GM23338 (cell line): ENCODE results near the gene MARCHF10. TPM values are rescaled to one million over a fixed set of nuclear protein-coding genes. Genes with fewer than 3 reads are reported as not detected.

ENCODE experiments used
- ATAC-seq: fragments of 200-7000 bp; cut with Tn5 transposase; 3 replicates; pipeline ENCODE4 v1.9.1; 2020
- DNase-seq: peaks from one replicate; pipeline ENCODE4 v3.0.0-alpha.2; 2015; ENCODE audit warnings: low spot score
- H2AFZ ChIP-seq: fragments of 200-600 bp; sonication (generic); 2 replicates; pipeline ENCODE4 v1.8.0; 2016; ENCODE audit warnings: antibody characterized with exemption, mild to moderate bottlenecking, moderate library complexity
- H3F3A ChIP-seq: fragments of 200-600 bp; sonication (generic); replicated peaks from 2 replicates; pipeline ENCODE4 v1.8.0; 2017; ENCODE audit warnings: antibody characterized with exemption, mixed run types, low read depth
- H3K27ac ChIP-seq: fragments of 200-600 bp; sonication (generic); 2 replicates; pipeline ENCODE4 v1.6.1; 2016; ENCODE audit warnings: low read depth
- H3K27me3 ChIP-seq: fragments of 200-600 bp; sonication (generic); 2 replicates; pipeline ENCODE4 v1.8.0; 2016; ENCODE audit warnings: mild to moderate bottlenecking, mixed run types, moderate library complexity; ENCODE audit not compliant: insufficient read depth
- H3K36me3 ChIP-seq: fragments of 200-600 bp; sonication (generic); 2 replicates; pipeline ENCODE4 v1.8.0; 2016; ENCODE audit warnings: mild to moderate bottlenecking; ENCODE audit not compliant: insufficient read depth
- H3K4me1 ChIP-seq: fragments of 200-600 bp; sonication (generic); 2 replicates; pipeline ENCODE4 v1.8.0; 2016; ENCODE audit warnings: mild to moderate bottlenecking, moderate library complexity; ENCODE audit not compliant: insufficient read depth
- H3K4me2 ChIP-seq: fragments of 200-600 bp; sonication (generic); 2 replicates; pipeline ENCODE4 v1.7.1; 2017; ENCODE audit warnings: mixed run types
- H3K4me3 ChIP-seq: fragments of 200-600 bp; sonication (generic); 2 replicates; pipeline ENCODE4 v1.6.1; 2016; ENCODE audit warnings: mixed run types
- H3K79me2 ChIP-seq: fragments of 200-600 bp; sonication (generic); replicated peaks from 2 replicates; pipeline ENCODE4 v1.8.0; 2017; ENCODE audit warnings: mild to moderate bottlenecking; ENCODE audit not compliant: insufficient read depth
- H3K9me2 ChIP-seq: fragments of 200-600 bp; sonication (generic); 2 replicates; pipeline ENCODE4 v1.8.0; 2017; ENCODE audit not compliant: insufficient read depth
- H4K20me1 ChIP-seq: fragments of 200-600 bp; sonication (generic); replicated peaks from 2 replicates; pipeline ENCODE4 v1.8.0; 2017; ENCODE audit warnings: mild to moderate bottlenecking; ENCODE audit not compliant: insufficient read depth
- H3K27ac Mint-ChIP-seq: 2 replicates; pipeline ENCODE4 v1.8.0; 2020; ENCODE audit warnings: inconsistent platforms, mild to moderate bottlenecking, moderate library complexity, mixed read lengths
- H3K27me3 Mint-ChIP-seq: 3 replicates; pipeline ENCODE4 v1.8.0; 2022; ENCODE audit warnings: low read depth, mild to moderate bottlenecking, moderate library complexity, mixed read lengths, inconsistent platforms; ENCODE audit not compliant: insufficient read depth, poor library complexity
- H3K36me3 Mint-ChIP-seq: 3 replicates; pipeline ENCODE4 v1.8.0; 2021; ENCODE audit warnings: low read depth, mild to moderate bottlenecking, inconsistent platforms, moderate library complexity, mixed read lengths
- H3K4me1 Mint-ChIP-seq: 3 replicates; pipeline ENCODE4 v1.8.0; 2020; ENCODE audit warnings: mild to moderate bottlenecking, inconsistent platforms, mixed read lengths
- H3K4me3 Mint-ChIP-seq: 3 replicates; pipeline ENCODE4 v1.8.0; 2021; ENCODE audit warnings: moderate library complexity, mild to moderate bottlenecking, inconsistent platforms, mixed read lengths
- H3K9me3 Mint-ChIP-seq: 3 replicates; pipeline ENCODE4 v1.8.0; 2020; ENCODE audit warnings: moderate library complexity, mild to moderate bottlenecking, inconsistent platforms, mixed read lengths
- NANOG ChIP-seq: IDR thresholded peaks from 2 replicates; pipeline ENCODE4 v1.6.1; 2016; ENCODE audit warnings: antibody characterized with exemption, borderline replicate concordance
- POLR2AphosphoS5 ChIP-seq: IDR thresholded peaks from 2 replicates; pipeline ENCODE4 v1.6.1; 2016; ENCODE audit warnings: antibody characterized with exemption, low read depth
- STAT1 ChIP-seq: IDR thresholded peaks from one replicate; pipeline ENCODE4 v1.6.1; 2016; ENCODE audit warnings: antibody characterized with exemption; ENCODE audit not compliant: unreplicated experiment
- ZNF331 ChIP-seq: fragments of 250-450 bp; sonication (Bioruptor Pico); IDR thresholded peaks from 2 replicates; pipeline ENCODE4 v1.5.0; 2020; ENCODE audit warnings: low read depth, mild to moderate bottlenecking, moderate library complexity
- polyA plus RNA-seq: library from polyadenylated mRNA; unstranded; fragments of >200 nt; fragmentation: Nextera tagmentation; extraction: Ambion mirVana; gene quantifications from 2 replicates; pipeline ENCODE4 v1.2.1, GENCODE V29; 2016
- total RNA-seq: library from RNA; depleted of rRNA; stranded (reverse); fragments of >200 nt; shearing (Covaris generic); gene quantifications from 2 replicates; pipeline ENCODE4 v1.2.3, GENCODE V29; 2014
- TF ChIP-seq, protein P1 (sequence below): IDR thresholded peaks from one replicate; pipeline ENCODE4 v1.6.1; 2018; ENCODE audit warnings: antibody characterized with exemption; ENCODE audit not compliant: unreplicated experiment
- TF ChIP-seq, protein P2 (sequence below): IDR thresholded peaks from 2 replicates; pipeline ENCODE4 v1.6.1; 2016; ENCODE audit warnings: antibody characterized with exemption
- TF ChIP-seq, protein P3 (sequence below): fragments of 250-450 bp; sonication (Bioruptor Pico); IDR thresholded peaks from 2 replicates; pipeline ENCODE4 v1.5.0; 2020; ENCODE audit warnings: mild to moderate bottlenecking, moderate library complexity

MARCHF10 gene
- total and polyA plus RNA-seq, 2 experiments from 2014 or later = 0.50 TPM; not detected in 1

DNA sequence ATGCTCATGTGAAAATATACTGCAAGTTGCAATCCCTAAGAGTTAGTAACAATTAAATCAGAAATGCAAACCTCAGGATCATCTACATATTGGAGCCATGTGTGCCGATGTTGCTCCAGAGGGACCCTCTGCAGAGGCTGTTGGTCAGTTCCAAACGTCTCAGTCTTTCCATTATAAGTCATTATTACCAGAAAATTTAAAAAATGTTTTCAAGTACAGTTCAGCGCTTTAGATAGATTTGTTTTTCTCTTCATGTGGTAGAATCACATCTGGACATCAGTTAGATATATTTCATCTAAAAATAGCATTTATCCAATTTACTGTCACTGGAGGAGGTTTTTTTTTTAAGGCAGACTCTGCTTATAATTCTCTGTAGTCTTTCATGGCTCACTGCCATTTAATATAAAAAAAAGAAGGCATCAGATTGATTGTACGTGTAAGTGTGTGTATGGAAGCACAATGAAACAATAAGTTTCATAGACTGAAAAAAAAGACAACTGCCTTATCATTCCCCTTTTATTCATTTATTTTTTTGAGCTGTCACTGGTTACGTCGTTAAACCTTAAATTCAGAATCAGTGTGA, 46.1 kb upstream of the MARCHF10 start:
- H3K27ac Mint-ChIP-seq = no peak overlapping the region
- Histone ChIP-seq H3K79me2 (no peaks in the 10 kb centered on the region), H3K27ac (no peak overlapping the region), H3K4me3 (no peak overlapping the region), H4K20me1 (no peaks in the 10 kb centered on the region), H3K9me2 (no peaks in the 10 kb centered on the region), H3K4me2 (no peak overlapping the region), H3K36me3 (no peaks in the 10 kb centered on the region), H2AFZ (peak overlapping the region; percentile 43; the same call in 1 of the 2 replicates), H3K4me1 (no peaks in the 10 kb centered on the region), H3F3A (no peaks in the 10 kb centered on the region), H3K27me3 (no peaks in the 10 kb centered on the region)
- H3K4me1 Mint-ChIP-seq = no peaks in the 10 kb centered on the region
- no peak for TF ChIP-seq ZNF331 (CRISPR knock-in tag)
- TF ChIP-seq, protein P1, sequence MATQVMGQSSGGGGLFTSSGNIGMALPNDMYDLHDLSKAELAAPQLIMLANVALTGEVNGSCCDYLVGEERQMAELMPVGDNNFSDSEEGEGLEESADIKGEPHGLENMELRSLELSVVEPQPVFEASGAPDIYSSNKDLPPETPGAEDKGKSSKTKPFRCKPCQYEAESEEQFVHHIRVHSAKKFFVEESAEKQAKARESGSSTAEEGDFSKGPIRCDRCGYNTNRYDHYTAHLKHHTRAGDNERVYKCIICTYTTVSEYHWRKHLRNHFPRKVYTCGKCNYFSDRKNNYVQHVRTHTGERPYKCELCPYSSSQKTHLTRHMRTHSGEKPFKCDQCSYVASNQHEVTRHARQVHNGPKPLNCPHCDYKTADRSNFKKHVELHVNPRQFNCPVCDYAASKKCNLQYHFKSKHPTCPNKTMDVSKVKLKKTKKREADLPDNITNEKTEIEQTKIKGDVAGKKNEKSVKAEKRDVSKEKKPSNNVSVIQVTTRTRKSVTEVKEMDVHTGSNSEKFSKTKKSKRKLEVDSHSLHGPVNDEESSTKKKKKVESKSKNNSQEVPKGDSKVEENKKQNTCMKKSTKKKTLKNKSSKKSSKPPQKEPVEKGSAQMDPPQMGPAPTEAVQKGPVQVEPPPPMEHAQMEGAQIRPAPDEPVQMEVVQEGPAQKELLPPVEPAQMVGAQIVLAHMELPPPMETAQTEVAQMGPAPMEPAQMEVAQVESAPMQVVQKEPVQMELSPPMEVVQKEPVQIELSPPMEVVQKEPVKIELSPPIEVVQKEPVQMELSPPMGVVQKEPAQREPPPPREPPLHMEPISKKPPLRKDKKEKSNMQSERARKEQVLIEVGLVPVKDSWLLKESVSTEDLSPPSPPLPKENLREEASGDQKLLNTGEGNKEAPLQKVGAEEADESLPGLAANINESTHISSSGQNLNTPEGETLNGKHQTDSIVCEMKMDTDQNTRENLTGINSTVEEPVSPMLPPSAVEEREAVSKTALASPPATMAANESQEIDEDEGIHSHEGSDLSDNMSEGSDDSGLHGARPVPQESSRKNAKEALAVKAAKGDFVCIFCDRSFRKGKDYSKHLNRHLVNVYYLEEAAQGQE = no peak
- ATAC-seq = no peak
- H3K36me3 Mint-ChIP-seq = no peaks in the 10 kb centered on the region
- no peak overlapping the region for H3K4me3 Mint-ChIP-seq
- peaks cover 7% of the 10 kb centered on the region for H3K27me3 Mint-ChIP-seq
- H3K9me3 Mint-ChIP-seq = no peaks in the 10 kb centered on the region
- no peak for DNase-seq

DNA sequence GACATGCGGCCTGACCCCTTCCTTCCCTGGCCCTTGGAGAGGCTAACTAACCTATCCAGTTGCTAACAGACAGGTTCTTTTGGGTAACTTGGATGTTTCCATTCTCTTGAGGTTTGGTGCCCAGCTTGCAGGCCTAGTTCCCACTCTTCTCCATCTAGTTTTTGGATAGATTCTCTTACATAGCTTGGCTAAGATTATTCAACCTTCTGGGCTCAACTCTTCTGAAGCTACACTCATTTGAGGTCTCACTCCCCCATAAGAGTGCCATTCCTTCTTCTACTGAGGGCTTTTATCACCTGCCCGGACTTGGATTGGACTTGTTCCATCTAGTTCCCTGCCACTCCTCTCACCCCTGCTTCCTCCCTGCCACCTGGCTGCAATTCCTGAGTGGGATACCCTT, 44.1 kb upstream of the MARCHF10 start:
- no peaks in the 10 kb centered on the region for H3K79me2 ChIP-seq
- Mint-ChIP-seq H3K4me1 (no peaks in the 10 kb centered on the region), H3K4me3 (no peak overlapping the region), H3K36me3 (no peaks in the 10 kb centered on the region), H3K27ac (no peak overlapping the region), H3K9me3 (no peaks in the 10 kb centered on the region), H3K27me3 (peaks cover 7% of the 10 kb centered on the region)
- H2AFZ ChIP-seq = no peak overlapping the region
- H4K20me1 ChIP-seq = no peaks in the 10 kb centered on the region
- no peak overlapping the region for H3K4me3 ChIP-seq
- DNase-seq = no peak
- H3K36me3 ChIP-seq = no peaks in the 10 kb centered on the region
- no peaks in the 10 kb centered on the region for H3F3A ChIP-seq
- ATAC-seq = no peak
- no peak overlapping the region for H3K4me2 ChIP-seq
- H3K4me1 ChIP-seq = no peaks in the 10 kb centered on the region
- H3K27me3 ChIP-seq = no peaks in the 10 kb centered on the region
- no peak overlapping the region for H3K27ac ChIP-seq
- no peaks in the 10 kb centered on the region for H3K9me2 ChIP-seq
- TF ChIP-seq STAT1 = no peak
- TF ChIP-seq, protein P1 = no peak
- TF ChIP-seq, protein P2, sequence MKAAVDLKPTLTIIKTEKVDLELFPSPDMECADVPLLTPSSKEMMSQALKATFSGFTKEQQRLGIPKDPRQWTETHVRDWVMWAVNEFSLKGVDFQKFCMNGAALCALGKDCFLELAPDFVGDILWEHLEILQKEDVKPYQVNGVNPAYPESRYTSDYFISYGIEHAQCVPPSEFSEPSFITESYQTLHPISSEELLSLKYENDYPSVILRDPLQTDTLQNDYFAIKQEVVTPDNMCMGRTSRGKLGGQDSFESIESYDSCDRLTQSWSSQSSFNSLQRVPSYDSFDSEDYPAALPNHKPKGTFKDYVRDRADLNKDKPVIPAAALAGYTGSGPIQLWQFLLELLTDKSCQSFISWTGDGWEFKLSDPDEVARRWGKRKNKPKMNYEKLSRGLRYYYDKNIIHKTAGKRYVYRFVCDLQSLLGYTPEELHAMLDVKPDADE = no peak
- no peak for TF ChIP-seq NANOG
- no peak for TF ChIP-seq POLR2AphosphoS5
- TF ChIP-seq, protein P3, sequence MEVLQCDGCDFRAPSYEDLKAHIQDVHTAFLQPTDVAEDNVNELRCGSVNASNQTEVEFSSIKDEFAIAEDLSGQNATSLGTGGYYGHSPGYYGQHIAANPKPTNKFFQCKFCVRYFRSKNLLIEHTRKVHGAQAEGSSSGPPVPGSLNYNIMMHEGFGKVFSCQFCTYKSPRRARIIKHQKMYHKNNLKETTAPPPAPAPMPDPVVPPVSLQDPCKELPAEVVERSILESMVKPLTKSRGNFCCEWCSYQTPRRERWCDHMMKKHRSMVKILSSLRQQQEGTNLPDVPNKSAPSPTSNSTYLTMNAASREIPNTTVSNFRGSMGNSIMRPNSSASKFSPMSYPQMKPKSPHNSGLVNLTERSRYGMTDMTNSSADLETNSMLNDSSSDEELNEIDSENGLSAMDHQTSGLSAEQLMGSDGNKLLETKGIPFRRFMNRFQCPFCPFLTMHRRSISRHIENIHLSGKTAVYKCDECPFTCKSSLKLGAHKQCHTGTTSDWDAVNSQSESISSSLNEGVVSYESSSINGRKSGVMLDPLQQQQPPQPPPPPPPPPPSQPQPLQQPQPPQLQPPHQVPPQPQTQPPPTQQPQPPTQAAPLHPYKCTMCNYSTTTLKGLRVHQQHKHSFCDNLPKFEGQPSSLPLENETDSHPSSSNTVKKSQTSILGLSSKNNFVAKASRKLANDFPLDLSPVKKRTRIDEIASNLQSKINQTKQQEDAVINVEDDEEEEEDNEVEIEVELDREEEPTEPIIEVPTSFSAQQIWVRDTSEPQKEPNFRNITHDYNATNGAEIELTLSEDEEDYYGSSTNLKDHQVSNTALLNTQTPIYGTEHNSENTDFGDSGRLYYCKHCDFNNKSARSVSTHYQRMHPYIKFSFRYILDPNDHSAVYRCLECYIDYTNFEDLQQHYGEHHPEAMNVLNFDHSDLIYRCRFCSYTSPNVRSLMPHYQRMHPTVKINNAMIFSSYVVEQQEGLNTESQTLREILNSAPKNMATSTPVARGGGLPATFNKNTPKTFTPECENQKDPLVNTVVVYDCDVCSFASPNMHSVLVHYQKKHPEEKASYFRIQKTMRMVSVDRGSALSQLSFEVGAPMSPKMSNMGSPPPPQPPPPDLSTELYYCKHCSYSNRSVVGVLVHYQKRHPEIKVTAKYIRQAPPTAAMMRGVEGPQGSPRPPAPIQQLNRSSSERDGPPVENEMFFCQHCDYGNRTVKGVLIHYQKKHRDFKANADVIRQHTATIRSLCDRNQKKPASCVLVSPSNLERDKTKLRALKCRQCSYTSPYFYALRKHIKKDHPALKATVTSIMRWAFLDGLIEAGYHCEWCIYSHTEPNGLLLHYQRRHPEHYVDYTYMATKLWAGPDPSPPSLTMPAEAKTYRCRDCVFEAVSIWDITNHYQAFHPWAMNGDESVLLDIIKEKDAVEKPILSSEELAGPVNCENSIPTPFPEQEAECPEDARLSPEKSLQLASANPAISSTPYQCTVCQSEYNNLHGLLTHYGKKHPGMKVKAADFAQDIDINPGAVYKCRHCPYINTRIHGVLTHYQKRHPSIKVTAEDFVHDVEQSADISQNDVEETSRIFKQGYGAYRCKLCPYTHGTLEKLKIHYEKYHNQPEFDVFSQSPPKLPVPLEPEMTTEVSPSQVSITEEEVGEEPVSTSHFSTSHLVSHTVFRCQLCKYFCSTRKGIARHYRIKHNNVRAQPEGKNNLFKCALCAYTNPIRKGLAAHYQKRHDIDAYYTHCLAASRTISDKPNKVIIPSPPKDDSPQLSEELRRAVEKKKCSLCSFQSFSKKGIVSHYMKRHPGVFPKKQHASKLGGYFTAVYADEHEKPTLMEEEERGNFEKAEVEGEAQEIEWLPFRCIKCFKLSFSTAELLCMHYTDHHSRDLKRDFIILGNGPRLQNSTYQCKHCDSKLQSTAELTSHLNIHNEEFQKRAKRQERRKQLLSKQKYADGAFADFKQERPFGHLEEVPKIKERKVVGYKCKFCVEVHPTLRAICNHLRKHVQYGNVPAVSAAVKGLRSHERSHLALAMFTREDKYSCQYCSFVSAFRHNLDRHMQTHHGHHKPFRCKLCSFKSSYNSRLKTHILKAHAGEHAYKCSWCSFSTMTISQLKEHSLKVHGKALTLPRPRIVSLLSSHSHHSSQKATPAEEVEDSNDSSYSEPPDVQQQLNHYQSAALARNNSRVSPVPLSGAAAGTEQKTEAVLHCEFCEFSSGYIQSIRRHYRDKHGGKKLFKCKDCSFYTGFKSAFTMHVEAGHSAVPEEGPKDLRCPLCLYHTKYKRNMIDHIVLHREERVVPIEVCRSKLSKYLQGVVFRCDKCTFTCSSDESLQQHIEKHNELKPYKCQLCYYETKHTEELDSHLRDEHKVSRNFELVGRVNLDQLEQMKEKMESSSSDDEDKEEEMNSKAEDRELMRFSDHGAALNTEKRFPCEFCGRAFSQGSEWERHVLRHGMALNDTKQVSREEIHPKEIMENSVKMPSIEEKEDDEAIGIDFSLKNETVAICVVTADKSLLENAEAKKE = no peak
